H1 (cell line): ENCODE data around the gene CISD2.

Experiments
- EZH2 ChIP-seq: fragments of 200-600 bp; sonication (generic); IDR thresholded peaks from 2 replicates; pipeline ENCODE4 v1.7.1; 2012; ENCODE audit warnings: low read depth, mild to moderate bottlenecking, moderate library complexity, low read length, inconsistent platforms; ENCODE audit not compliant: severe bottlenecking
- POLR2AphosphoS5 ChIP-seq: IDR thresholded peaks from 2 replicates; pipeline ENCODE4 v1.6.1; 2011; ENCODE audit warnings: low read depth, low read length

GRCh38 chr4:102823464-102823863 lies 45.3 kb upstream of the CISD2 start:
- no peak for TF ChIP-seq POLR2AphosphoS5
- TF ChIP-seq EZH2 = no peak
